Stimulated activated CD4-positive, alpha-beta T cell treated with anti-CD3 and anti-CD28 coated beads, Interleukin-4, amount 100 ng/mL, for 24 hours (primary cell): ENCODE results near the gene IKZF2.
"Not testable (repeated sequence)": the region's sequence is repeated elsewhere in the genome, so short reads cannot be mapped to it uniquely, and the experiment has no call there.

ENCODE experiments used
- DNase-seq: peaks from one replicate; pipeline ENCODE4 v3.0.0-alpha.2; 2020

IKZF2 gene

DNA sequence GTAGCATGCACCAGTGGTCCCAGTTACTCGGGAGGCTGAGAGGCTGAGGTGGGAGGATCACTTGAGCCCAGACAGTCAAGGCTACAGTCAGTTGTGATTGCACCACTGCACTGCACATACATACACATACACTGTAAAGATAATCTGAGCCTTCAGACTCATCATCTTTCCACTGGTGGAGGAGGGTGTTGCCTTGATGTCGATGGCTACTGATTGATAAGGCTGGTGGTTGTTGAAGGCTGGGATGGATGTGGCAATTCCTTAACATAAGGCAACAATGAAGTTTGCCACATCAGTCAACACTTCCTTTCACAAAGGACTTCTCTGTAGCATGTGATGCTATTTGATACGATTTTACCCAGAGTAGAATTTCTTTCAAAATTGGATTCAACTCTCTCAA lies 118.8 kb downstream of the IKZF2 start:
- no peak for DNase-seq

DNA sequence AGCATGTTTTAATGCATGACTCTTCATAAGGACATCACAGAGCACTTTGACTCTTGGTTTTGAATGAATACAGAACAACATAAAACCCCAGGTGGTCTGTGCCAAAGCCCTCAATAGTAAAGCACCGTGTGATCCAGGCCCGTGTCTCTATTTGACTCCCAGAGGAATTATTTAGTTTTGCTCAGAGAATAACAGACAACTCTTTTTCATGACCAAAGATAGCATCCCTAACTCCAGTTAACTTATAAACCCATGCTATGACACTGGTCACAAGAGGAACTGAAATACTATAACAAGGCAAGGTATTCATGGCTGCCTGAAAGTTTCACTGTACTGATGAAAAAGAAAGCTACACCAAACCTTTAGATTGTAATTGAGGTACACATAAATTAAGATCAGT lies 128.4 kb downstream of the IKZF2 start:
- no peak for DNase-seq

DNA sequence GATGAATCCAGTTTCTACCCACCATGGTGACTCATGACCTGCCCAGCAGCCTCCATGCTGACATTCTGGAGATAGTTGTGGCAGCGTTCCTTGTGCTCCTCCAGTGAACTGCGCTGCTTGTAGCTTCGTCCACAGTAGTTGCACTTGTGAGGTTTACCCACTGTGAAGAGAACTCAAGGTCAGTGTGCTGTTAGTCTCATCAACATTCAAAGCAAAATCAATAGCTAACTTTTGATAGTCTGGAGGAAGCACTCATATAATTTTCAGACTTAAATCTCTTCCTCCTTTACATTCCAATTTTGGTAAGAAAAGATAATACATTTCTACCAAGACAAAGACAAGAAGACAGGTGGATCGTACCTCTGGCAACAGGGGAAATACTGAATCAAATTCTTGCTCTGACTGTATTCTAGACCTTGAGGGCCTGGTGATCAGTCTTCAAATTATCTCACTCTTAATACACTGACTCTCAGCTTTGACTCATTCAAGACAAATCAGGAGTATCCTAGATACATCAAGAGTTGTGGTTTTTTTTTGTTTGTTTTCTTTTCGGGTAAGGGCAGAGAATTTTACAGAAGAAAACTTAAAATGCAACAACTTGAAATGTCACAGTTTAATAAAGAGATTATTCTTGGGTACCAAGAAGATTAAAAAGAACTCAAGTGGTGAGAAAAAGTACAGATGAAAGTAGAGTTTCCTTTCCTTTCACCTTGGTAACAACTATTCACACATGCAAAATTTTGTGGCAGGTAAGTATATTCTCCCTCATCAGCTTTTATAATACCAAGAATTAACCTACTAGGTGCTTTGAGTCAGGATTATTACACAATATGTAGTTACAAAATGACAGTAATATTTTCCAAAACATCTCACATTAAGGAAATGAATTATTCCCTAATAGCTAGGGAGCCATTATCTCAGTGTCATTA lies 129.2 kb downstream of the IKZF2 start:
- no peak for DNase-seq

DNA sequence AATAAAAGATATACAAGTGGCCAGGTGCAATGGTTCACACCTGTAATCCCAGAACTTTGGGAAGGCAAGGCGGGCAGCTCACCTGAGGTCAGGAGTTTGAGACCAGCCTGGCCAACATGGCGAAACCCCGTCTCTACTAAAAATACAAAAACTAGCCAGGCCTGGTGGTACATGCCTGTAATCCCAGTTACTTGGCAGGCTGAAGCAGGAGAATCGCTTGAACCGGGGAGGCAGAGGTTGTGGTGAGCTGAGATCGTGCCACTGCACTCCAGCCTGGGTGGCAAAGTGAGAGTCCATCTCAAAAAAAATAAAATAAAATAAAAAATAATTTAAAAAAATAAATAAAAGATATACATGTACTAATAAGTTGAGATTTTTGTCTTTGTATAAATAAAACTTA lies 130.5 kb downstream of the IKZF2 start:
- not testable (repeated sequence) for DNase-seq

DNA sequence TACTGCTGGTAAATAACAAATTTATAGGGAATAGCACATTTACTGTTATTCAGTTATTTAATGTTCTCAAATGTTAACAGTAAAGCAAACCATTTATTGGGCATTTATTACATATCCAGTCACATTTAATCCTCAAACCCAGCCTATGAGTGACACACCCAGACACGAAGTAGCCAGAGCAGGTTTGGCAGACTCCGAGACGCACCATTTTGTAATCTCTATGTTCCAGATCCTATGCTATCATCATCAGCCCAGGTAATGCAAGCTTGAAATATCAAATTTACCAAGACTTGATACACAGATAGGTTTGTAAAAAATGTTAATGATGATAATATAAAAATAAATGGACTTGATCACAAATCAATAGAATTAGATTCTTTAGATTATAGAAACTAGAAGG lies 131.1 kb downstream of the IKZF2 start:
- no peak for DNase-seq

DNA sequence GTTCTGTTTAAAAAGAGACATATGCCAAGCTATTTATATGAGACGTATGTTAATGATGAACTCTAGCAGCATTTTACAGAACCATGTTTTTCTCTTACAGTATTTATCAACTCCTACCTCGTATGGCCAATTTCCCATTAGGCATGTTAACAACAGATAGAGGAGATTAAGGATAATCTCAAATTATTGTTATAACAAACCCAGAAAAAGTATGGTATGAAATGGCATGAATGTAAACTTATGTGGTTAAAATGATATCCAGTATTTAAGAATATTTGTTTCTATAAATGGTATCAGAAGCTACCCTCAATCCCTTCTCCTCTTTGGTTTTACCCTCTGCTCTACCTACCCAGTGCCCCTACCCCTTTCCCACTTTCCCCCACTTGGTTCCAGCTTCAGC lies 132.0 kb downstream of the IKZF2 start:
- no peak for DNase-seq

DNA sequence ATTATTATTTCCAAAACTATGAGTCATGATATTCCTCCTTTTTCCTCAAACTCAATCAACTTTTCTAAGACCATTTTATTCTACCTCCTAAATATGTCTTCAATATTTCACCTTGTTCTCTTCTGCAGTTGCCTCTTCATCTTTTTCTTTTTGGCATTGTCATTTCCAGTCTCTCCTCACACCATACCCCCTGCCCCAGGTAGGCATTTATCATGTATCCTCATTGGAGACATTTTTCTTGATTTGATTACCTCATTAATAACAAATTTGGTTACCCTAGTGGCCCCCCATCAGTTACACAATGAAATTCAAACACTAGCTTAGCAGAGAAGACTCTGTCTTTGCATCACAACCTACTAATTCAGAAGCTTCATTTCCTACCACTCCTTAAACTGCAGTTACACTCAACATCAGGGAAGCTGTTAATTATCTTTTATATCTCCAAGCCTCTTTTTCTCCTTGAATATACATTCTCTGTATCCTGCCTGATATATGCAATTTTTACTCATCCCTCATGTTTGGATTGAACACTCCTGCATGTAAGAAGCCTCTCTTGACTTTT lies 133.0 kb downstream of the IKZF2 start:
- no peak for DNase-seq

DNA sequence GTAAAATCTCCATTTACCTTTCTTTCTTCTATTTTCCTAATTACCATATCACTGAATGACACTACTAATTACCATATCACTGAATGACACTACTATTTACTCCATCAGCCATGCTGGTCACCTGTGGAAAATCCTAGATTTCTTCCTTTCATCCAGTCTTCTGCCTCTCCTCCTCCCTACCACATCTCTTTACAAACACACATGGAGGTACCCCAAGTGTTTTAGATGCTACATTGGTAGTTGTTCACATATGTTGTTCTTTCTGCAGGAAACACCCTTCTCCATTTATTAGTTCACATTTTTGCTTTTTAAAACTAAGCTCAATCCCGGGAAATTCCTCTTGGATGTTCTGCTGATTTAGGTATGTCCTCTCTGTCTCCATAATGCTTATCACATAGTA lies 134.0 kb downstream of the IKZF2 start:
- DNase-seq = no peak

DNA sequence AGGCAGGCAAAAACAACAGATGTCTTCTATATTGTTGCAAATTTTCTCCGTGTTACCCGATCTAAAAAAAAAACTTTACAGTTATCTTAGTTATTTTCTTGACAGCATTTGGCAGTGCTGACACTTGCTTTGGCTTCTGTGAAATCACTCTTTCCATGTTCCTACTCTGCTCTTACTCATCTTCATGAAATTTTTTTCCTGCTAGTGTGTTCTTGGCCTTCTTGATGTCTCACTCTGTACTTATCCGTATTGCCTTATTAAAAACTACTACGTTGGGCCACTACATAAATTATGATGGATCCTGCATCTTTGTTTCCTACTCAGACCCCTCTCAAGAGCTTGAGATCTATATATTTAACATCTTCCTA lies 134.4 kb downstream of the IKZF2 start:
- DNase-seq = no peak

DNA sequence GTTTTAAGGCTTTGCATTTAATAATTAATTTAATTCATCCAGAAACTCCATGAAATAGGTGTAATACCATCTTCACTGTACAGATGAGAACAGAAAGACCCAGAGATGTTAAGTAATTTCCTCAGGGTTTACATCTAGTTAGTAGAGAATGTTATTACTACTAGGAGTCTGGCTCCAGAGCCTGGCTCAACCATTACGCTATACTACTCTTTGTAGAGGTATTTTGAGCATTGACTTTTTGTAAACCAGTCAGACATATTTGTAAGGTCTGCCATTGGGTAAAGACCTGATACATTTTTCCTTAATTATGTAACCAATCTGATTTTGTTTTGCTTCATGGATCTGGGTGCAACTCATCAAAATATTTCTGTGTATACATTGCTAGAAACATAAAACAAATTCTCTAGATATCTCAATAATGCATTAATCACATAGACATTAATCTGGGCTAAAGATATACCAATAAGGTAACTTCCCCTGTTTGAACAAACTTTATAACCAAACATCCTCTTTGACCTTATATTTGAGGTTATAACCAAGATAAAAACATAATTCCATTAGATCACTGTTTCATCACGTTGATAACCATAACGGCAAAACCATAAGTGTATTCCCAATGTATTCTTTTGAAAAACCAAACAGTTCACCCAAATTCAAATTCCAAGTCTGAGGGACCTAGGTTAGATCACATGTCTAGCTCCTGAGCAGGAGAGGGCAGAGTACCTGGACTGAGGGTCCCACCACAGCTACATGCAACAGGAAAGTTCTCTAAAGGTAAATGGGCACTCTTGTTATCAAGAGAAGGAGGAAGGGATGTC lies 135.0 kb downstream of the IKZF2 start:
- DNase-seq = no peak

DNA sequence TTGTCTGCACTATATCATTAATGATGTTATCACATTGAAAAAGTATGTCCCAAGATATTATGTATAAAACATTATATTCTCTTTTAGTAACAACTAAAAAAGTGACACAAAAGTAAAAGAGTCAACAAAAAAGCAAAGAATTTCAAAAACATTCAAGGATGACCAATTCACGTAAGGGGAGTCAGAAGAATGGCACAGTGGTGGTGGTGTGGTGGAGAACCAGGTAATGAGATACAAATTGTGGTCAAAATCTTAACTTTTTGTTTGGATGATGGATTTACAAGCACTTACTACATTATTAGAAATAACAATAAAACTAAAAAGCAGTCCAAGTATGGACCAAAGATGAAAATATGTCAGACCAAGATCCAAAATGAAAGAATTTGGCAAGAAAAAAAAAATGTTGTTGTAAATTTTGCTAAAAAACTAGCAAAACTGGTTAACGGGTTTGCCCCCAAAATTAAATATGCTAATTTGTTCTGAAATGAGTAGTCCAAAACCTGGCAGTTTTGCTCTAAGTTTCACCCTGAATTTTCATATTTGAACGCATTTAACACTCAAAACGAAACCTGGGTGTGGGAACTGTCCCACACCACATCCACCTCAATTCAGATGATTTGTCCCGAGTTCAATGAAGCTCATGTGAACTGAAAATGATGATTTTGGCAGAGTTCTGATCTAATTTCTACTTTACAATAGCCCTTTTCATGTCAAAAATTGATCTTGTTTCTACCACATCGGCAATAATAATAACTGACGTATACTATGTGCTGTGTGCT lies 135.8 kb downstream of the IKZF2 start:
- DNase-seq = peak; percentile 32

DNA sequence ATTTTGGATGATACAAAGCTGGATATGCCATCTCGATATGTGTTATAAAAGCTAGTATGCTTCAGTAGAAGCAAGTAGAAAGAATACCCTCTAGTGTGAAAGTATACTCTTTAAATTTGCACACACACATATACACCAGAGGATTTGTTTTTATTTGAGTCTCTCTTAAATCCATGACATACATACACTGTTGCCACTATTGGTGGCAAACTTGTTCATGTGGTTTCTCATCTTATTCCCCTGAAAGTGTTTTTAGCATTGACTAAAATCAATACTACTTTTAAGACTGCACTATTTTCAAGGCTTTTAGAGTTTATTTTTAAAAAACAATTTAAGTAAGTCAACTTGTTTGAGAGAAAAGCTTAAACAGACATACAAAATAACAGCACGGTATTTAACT lies 137.4 kb downstream of the IKZF2 start:
- DNase-seq = no peak

DNA sequence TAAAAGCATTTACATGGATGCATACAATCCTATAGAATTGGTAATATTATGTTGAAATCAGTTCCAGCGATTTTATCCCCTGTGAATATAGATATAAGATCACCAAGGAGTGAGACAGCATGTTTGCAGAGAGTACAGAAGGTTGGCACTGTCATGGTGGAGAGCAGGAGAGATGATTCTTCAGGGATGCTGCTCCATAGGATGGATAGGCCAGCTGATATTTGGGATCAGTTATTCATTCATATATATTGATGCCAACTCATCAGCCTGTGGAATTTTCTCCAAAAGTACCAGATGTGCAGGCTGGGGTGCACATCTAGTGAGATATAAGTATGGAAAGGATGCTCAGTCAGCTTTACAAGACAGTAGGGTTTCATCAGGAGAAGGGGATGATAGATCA lies 139.9 kb downstream of the IKZF2 start:
- DNase-seq = no peak

DNA sequence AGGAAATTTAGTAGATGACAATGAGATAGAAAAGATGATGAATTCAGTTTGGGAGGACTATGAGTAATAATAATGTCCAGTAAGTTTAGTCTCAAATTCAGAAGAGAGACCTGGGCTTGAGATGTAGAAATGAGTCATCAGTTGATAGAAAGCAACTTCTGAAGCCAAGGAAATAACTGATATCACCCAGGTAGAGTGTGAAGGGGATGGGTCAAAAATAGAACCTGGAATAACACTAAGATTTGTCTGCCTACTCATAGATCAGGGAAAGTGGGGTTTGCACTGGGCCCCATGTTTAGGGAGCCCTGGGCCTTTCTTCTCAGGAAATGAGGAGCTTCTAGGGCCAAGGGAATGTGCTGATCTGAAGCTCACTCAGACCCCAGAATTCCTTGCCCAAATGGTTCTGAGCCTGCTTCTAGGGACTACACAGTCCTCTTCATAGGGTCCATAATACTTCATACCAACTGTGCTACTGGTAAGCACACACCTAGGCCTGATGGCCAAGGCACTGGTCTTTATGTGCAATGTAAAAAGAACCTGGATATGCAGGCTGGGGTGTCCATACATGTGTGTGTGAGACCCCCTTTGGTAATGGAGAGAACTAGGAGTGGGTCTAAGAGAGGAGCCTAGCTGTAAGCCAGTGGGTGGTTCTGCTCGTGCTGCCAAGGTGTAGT lies 141.2 kb downstream of the IKZF2 start:
- no peak for DNase-seq

DNA sequence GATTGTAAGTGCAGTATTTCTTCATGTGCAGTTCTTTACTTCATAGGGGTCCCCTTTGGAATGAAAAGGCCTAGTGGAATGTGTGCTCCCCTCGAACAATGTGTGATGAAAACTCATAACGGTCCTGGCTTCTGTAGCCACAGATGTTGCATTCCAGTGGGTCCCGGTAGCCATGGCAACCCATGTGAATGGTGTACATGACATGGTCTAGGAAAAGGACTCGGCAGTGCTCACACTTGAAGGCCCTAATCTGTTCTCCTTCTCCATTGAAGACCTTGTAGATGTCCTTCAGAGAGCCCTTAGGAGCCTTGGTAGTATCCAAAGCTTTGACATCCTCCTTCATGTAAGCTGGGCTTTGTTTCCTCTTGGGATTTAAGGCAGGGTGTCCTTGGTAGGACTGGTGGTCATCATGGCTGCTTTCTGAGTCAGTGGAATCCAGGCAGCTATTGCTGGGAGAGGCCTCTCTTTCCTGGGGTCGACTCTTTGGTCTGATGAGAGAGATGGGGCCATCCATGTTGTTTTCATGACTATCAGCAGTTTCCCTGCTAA lies 144.0 kb downstream of the IKZF2 start:
- no peak for DNase-seq

DNA sequence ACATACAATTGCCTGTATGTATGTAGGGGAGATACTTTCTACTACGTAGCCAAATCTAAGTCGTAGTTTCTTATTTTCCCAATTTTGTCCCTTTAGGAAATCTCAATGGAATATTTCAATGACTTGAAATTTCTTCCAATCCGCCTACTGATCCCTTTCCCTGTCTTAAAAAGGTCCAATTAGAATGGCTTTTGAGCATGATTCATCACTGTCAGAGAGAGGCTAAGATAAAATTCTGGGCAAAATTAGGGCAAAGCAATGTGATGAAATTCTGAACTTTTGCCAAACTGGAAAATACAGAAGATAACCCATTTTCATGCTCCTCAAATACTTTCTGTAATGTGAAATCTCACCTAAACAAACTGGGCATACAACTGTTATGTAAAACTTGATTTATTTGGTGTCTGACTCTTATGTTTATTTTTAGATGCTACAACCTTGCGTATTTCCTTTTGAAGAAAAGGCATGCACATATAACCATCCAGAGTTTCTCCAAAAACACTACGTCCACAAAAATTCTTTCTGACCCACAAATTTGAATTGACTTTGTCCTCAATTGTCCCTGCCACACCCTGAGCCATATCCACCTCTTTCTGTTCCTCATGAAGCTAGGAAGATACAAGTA lies 147.1 kb downstream of the IKZF2 start:
- no peak for DNase-seq

DNA sequence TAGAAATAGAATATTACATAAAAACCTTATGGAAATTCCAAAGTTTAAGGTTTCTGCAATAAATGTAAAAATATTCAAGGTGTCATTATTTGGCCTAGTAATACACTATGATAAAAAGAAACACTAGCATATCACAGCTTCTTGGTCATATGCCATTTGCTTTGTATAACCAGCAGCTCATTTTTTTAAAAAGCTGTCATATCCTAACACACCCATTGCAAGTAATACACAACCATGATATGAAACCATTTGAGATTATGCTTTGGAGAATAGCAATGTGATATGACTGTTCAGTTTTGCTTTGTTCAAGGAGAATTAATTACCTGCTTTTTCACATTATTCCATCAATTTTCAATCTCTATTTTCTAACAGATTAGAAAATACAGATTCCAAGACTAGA lies 149.0 kb downstream of the IKZF2 start:
- DNase-seq = no peak

DNA sequence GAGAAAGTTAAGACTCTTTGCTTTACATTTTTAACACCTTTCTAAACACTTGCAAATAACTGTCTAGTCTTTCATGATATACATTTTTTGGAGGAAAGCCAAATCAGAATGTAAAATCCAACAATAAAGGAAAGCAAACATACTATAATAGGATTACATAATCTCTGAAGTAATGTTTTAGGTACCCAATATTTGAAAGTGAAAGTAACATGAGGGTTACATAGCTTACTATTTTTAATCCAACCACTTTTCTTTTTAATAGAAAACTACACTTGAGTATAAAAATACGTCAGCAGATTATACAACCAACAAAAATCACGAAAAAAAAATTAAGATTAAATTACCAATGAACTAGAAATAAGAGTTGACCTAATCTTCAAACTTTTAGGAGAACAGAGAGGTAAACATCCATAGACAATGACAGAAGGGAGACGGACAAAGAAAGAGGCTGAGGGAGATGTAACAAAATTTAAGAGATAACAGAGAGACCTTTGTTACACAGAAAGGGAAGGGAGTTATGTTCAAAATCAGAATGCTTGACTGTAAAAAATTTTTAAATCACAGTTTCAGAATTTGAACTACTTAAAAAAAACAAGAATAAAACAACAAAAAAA lies 150.0 kb downstream of the IKZF2 start:
- no peak for DNase-seq

DNA sequence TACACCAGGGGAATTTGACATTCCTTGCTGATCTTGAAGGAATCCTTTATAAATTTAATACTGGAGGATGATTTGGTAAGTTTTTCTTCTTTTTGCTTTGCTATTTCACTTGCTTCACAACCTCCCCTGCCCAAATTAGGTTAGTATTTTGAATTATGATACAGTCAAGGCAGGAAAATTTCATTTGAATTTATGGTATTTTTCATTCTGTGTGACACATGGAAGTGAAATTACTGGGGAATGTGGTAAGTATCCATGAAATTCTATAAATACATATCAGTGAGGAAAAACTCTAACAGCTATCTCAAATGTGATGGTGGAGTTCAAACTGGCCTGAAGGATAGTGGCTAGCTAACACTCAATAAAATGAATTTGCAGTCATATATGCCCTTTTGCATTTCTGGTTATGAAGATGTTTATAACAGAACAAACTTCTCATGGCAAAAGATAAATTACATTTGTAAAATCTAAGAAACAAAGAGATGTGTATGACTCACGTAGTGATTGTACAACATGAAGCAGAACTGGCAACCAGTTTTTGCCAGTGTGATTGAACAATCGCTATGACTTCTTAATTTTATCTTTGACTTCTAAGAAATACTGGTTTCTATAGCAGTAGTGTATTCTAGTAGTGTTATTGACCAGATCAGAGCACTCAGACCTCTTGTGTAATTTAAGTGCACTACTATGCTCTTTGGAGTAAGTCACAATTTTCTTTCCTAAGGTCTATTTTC lies 152.6 kb downstream of the IKZF2 start:
- no peak for DNase-seq

DNA sequence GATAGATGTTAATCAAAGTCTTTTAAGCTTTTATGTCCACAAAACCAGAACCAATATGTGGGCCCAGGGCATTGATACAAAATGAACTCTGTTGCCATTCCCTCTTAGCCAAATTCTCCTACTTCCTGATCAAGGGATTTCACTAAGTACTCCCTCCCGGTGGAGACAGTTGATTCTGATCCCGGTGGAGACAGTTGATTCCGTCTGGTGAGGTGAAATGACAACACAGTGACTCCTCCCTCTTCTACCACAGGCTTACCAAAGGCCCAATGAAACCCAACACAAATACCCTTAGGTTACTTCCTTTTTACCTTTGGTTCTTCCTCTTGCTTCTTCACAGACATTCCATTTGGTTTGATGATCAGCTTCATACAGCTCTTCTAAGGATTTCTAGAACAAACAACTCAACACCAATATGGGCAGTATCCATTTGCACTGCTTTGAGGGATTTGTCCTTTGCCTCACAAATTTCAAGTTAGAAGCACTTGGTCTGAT lies 153.8 kb downstream of the IKZF2 start:
- DNase-seq = no peak
